Activated T-cell treated with anti-CD3 and anti-CD28 coated beads, Interleukin-2, amount 50 U/mL, for 72 hours (primary cell): ENCODE data around the gene SLC1A3. TPM values are rescaled to one million over a fixed set of nuclear protein-coding genes. Genes with fewer than 3 reads are reported as not detected.

Source experiments
- ATAC-seq, 2 donors: fragments of 150-1000 bp; cut with Tn5 transposase; replicated peaks in 1 of 2; 2 replicates each; pipeline ENCODE4 v1.10.0; 2021; ENCODE audit warnings: moderate library complexity in 2 of 2, mild to moderate bottlenecking in 1 of 2
- DNase-seq, 2 donors: peaks; one replicate each; pipeline ENCODE4 v3.0.0; 2021 to 2022; ENCODE audit warnings: mixed read lengths in 1 of 2
- H3K27ac Mint-ChIP-seq: one replicate; pipeline ENCODE4 v1.8.0; 2022; ENCODE audit warnings: mild to moderate bottlenecking, moderate library complexity, mixed read lengths
- H3K27me3 Mint-ChIP-seq: one replicate; pipeline ENCODE4 v1.8.0; 2022; ENCODE audit warnings: low read depth, mixed read lengths
- H3K36me3 Mint-ChIP-seq, 2 donors: one replicate each; pipeline ENCODE4 v1.8.0; 2022; ENCODE audit warnings: mixed read lengths in 2 of 2, mild to moderate bottlenecking in 1 of 2; ENCODE audit not compliant: insufficient read depth in 2 of 2
- H3K4me1 Mint-ChIP-seq: one replicate; pipeline ENCODE4 v1.8.0; 2022; ENCODE audit warnings: low read depth, mixed read lengths
- H3K4me3 Mint-ChIP-seq, 2 donors: one replicate each; pipeline ENCODE4 v1.8.0; 2022; ENCODE audit warnings: mild to moderate bottlenecking in 2 of 2, mixed read lengths in 2 of 2, moderate library complexity in 2 of 2
- H3K9me3 Mint-ChIP-seq, 2 donors: one replicate each; pipeline ENCODE4 v1.8.0; 2022; ENCODE audit warnings: mixed read lengths in 2 of 2
- total RNA-seq, 2 donors: library from RNA; stranded (reverse); gene quantifications; one replicate each; pipeline ENCODE4 v1.2.3, GENCODE V29; 2022

The SLC1A3 gene
- total RNA-seq, 2 donors from 2014 or later: 0.62 to 1.5 TPM

GRCh38 chr5:36660397-36661049 lies 54.1 kb downstream of the SLC1A3 start:
- Mint-ChIP-seq H3K36me3 (no peaks in the 10 kb centered on the region), H3K27ac (no peak overlapping the region), H3K4me1 (no peaks in the 10 kb centered on the region), H3K9me3 (no peaks in the 10 kb centered on the region), H3K4me3 (no peak overlapping the region), H3K27me3 (no peaks in the 10 kb centered on the region)
- no peak for ATAC-seq
- DNase-seq: no peak

GRCh38 chr5:36661456-36662220 lies 55.2 kb downstream of the SLC1A3 start:
- no peaks in the 10 kb centered on the region for H3K36me3 Mint-ChIP-seq
- H3K4me1 Mint-ChIP-seq: no peaks in the 10 kb centered on the region
- ATAC-seq (no peak), DNase-seq (no peak)
- no peak overlapping the region for H3K4me3 Mint-ChIP-seq
- H3K27me3 Mint-ChIP-seq: no peaks in the 10 kb centered on the region
- H3K9me3 Mint-ChIP-seq: no peaks in the 10 kb centered on the region
- H3K27ac Mint-ChIP-seq: no peak overlapping the region

GRCh38 chr5:36662291-36662851 lies 56.0 kb downstream of the SLC1A3 start:
- Mint-ChIP-seq H3K9me3 (no peaks in the 10 kb centered on the region), H3K4me1 (no peaks in the 10 kb centered on the region), H3K4me3 (no peak overlapping the region), H3K27ac (no peak overlapping the region), H3K36me3 (no peaks in the 10 kb centered on the region), H3K27me3 (peaks cover 1% of the 10 kb centered on the region)
- ATAC-seq: no peak
- DNase-seq: no peak

GRCh38 chr5:36664766-36665165 lies 58.4 kb downstream of the SLC1A3 start:
- Mint-ChIP-seq H3K9me3 (no peaks in the 10 kb centered on the region), H3K27me3 (peaks cover 5% of the 10 kb centered on the region), H3K4me3 (no peak overlapping the region), H3K36me3 (no peaks in the 10 kb centered on the region), H3K27ac (no peak overlapping the region), H3K4me1 (no peaks in the 10 kb centered on the region)
- ATAC-seq: no peak
- DNase-seq: no peak

- no peak for DNase-seq
- no peak overlapping the region for H3K27ac Mint-ChIP-seq
- H3K9me3 Mint-ChIP-seq: no peaks in the 10 kb centered on the region
- no peaks in the 10 kb centered on the region for H3K4me1 Mint-ChIP-seq
- ATAC-seq: no peak
- H3K4me3 Mint-ChIP-seq: no peak overlapping the region
- no peaks in the 10 kb centered on the region for H3K36me3 Mint-ChIP-seq
- H3K27me3 Mint-ChIP-seq: peaks cover 5% of the 10 kb centered on the region
Measured at GRCh38 chr5:36665628-36666027, 59.2 kb downstream of the SLC1A3 start.

GRCh38 chr5:36666274-36666673 lies 59.9 kb downstream of the SLC1A3 start:
- Mint-ChIP-seq H3K36me3 (no peaks in the 10 kb centered on the region), H3K9me3 (no peaks in the 10 kb centered on the region), H3K27ac (no peak overlapping the region), H3K4me3 (no peak overlapping the region), H3K4me1 (no peaks in the 10 kb centered on the region), H3K27me3 (peaks cover 5% of the 10 kb centered on the region)
- no peak for DNase-seq
- no peak for ATAC-seq

GRCh38 chr5:36666986-36667385 lies 60.6 kb downstream of the SLC1A3 start:
- H3K4me1 Mint-ChIP-seq: no peaks in the 10 kb centered on the region
- H3K36me3 Mint-ChIP-seq: no peaks in the 10 kb centered on the region
- no peak overlapping the region for H3K4me3 Mint-ChIP-seq
- H3K27ac Mint-ChIP-seq: no peak overlapping the region
- DNase-seq: no peak
- peaks cover 5% of the 10 kb centered on the region for H3K27me3 Mint-ChIP-seq
- no peaks in the 10 kb centered on the region for H3K9me3 Mint-ChIP-seq
- ATAC-seq: no peak

- H3K27me3 Mint-ChIP-seq: peaks cover 5% of the 10 kb centered on the region
- no peak overlapping the region for H3K4me3 Mint-ChIP-seq
- ATAC-seq: no peak
- no peaks in the 10 kb centered on the region for H3K4me1 Mint-ChIP-seq
- H3K36me3 Mint-ChIP-seq: no peaks in the 10 kb centered on the region
- no peak overlapping the region for H3K27ac Mint-ChIP-seq
- no peaks in the 10 kb centered on the region for H3K9me3 Mint-ChIP-seq
- no peak for DNase-seq
Measured at GRCh38 chr5:36667824-36668223, 61.4 kb downstream of the SLC1A3 start.

GRCh38 chr5:36669015-36669651 lies 62.7 kb downstream of the SLC1A3 start:
- Mint-ChIP-seq H3K36me3 (no peaks in the 10 kb centered on the region), H3K27me3 (peaks cover 5% of the 10 kb centered on the region), H3K4me3 (no peak overlapping the region), H3K9me3 (no peaks in the 10 kb centered on the region), H3K27ac (no peak overlapping the region), H3K4me1 (no peaks in the 10 kb centered on the region)
- ATAC-seq (no peak), DNase-seq (no peak)

GRCh38 chr5:36670548-36670947 lies 64.1 kb downstream of the SLC1A3 start:
- Mint-ChIP-seq H3K9me3 (no peaks in the 10 kb centered on the region), H3K27ac (no peak overlapping the region), H3K4me3 (no peak overlapping the region), H3K36me3 (no peaks in the 10 kb centered on the region), H3K27me3 (peaks cover 6% of the 10 kb centered on the region), H3K4me1 (no peaks in the 10 kb centered on the region)
- ATAC-seq (no peak), DNase-seq (no peak)

- Mint-ChIP-seq H3K9me3 (no peaks in the 10 kb centered on the region), H3K36me3 (no peaks in the 10 kb centered on the region), H3K27me3 (peaks cover 6% of the 10 kb centered on the region), H3K27ac (no peak overlapping the region), H3K4me1 (no peaks in the 10 kb centered on the region), H3K4me3 (no peak overlapping the region)
- ATAC-seq (no peak), DNase-seq (no peak)
Measured at GRCh38 chr5:36675282-36675681, 68.9 kb downstream of the SLC1A3 start.

- Mint-ChIP-seq H3K4me3 (no peak overlapping the region), H3K9me3 (no peaks in the 10 kb centered on the region), H3K4me1 (no peaks in the 10 kb centered on the region), H3K27me3 (peaks cover 6% of the 10 kb centered on the region), H3K36me3 (no peaks in the 10 kb centered on the region), H3K27ac (no peak overlapping the region)
- peak; percentile 22 to 56 for ATAC-seq
- DNase-seq: no peak
Measured at GRCh38 chr5:36679221-36679989, 73.0 kb downstream of the SLC1A3 start.

- Mint-ChIP-seq H3K27me3 (peaks cover 6% of the 10 kb centered on the region), H3K4me3 (no peak overlapping the region), H3K9me3 (no peaks in the 10 kb centered on the region), H3K27ac (no peak overlapping the region), H3K4me1 (no peaks in the 10 kb centered on the region), H3K36me3 (no peaks in the 10 kb centered on the region)
- ATAC-seq (no peak), DNase-seq (no peak)
Measured at GRCh38 chr5:36680066-36680465, 73.7 kb downstream of the SLC1A3 start.
